Spleen (tissue), 7 donors: ENCODE data around the gene GRK5.

ENCODE experiments used
- POLR2A ChIP-seq, 3 donors: fragments of 450-650 bp; IDR thresholded peaks; one replicate each; pipeline ENCODE4 v1.5.1; 2017; ENCODE audit warnings: antibody characterized with exemption in 3 of 3, mild to moderate bottlenecking in 1 of 3
- POLR2AphosphoS5 ChIP-seq, 3 donors: sonication (generic); formaldehyde crosslinking; IDR thresholded peaks; one replicate each; pipeline ENCODE4 v1.5.1; 2017; ENCODE audit warnings: antibody characterized with exemption in 3 of 3
- TF ChIP-seq, protein P1 (sequence below), 11 experiments: fragments of 200-600 bp in 7 of 11; fragments of 450-650 bp in 4 of 11; sonication (generic) in 4 of 11; IDR thresholded peaks in 8 of 11; conservative IDR thresholded peaks in 3 of 11; 1 replicate in 7 of 11; 2 replicates in 4 of 11; pipeline versions ENCODE4 v1.4.0 to v1.8.0; 2016 to 2021; ENCODE audit warnings: antibody characterized with exemption in 11 of 11, inconsistent platforms in 4 of 11, mild to moderate bottlenecking in 1 of 11
- donor health status: DM: no; HTN: no; CAD: no; lungs with moderate emphysema.
- donor health status: DM: no; HTN: no; CAD: no.
- donor health status: DM: no; HTN: no; CAD: no.

- TF ChIP-seq, protein P1, sequence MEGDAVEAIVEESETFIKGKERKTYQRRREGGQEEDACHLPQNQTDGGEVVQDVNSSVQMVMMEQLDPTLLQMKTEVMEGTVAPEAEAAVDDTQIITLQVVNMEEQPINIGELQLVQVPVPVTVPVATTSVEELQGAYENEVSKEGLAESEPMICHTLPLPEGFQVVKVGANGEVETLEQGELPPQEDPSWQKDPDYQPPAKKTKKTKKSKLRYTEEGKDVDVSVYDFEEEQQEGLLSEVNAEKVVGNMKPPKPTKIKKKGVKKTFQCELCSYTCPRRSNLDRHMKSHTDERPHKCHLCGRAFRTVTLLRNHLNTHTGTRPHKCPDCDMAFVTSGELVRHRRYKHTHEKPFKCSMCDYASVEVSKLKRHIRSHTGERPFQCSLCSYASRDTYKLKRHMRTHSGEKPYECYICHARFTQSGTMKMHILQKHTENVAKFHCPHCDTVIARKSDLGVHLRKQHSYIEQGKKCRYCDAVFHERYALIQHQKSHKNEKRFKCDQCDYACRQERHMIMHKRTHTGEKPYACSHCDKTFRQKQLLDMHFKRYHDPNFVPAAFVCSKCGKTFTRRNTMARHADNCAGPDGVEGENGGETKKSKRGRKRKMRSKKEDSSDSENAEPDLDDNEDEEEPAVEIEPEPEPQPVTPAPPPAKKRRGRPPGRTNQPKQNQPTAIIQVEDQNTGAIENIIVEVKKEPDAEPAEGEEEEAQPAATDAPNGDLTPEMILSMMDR (IDR thresholded peaks at IDR 0.05 in 8 of 11, conservative IDR thresholded peaks at IDR 0.05 in 3 of 11), result no peak
- TF ChIP-seq POLR2A (IDR thresholded peaks at IDR 0.05) (no peak), POLR2AphosphoS5 (IDR thresholded peaks at IDR 0.05) (no peak)
Observed at GRCh38 chr10:119197921-119198320, 9.4 kb upstream of the GRK5 start.
